Esophagus squamous epithelium (tissue), 5 donors: ENCODE data around the gene AUTS2. TPM values are rescaled to one million over a fixed set of nuclear protein-coding genes. Genes with fewer than 3 reads are reported as not detected.

Experiments
- DNase-seq: peaks from one replicate; lab custom pipeline; 2025; lab: John Stamatoyannopoulos, UW
- H3K27ac ChIP-seq, 4 donors: fragments of 200-600 bp; sonication (generic); one replicate each; pipeline ENCODE4 v1.5.1; 2016 to 2019; ENCODE audit warnings: mild to moderate bottlenecking in 1 of 4
- H3K27me3 ChIP-seq, 4 donors: fragments of 200-600 bp; sonication (generic); 1 replicate in 3 of 4; 2 replicates in 1 of 4; pipeline versions ENCODE4 v1.5.1 to v1.6.0; 2017 to 2021; ENCODE audit warnings: antibody characterized with exemption in 1 of 4
- H3K36me3 ChIP-seq, 3 donors: fragments of 200-600 bp; sonication (generic); one replicate each; pipeline ENCODE4 v1.5.1; 2016 to 2019
- H3K4me1 ChIP-seq, 3 donors: fragments of 200-600 bp; sonication (generic); one replicate each; pipeline ENCODE4 v1.5.1; 2017 to 2019
- H3K4me3 ChIP-seq, 4 donors: fragments of 200-600 bp; sonication (generic); 1 replicate in 3 of 4; 2 replicates in 1 of 4; pipeline ENCODE4 v1.5.1; 2016 to 2019; ENCODE audit warnings: mild to moderate bottlenecking in 2 of 4, moderate library complexity in 1 of 4
- H3K9me3 ChIP-seq, 3 donors: fragments of 200-600 bp; sonication (generic); one replicate each; pipeline ENCODE4 v1.5.1; 2016 to 2019
- CTCF ChIP-seq, 6 experiments: fragments of 450-650 bp in 4 of 6; fragments of 200-600 bp in 2 of 6; sonication (generic) in 2 of 6; IDR thresholded peaks; one replicate each; pipeline ENCODE4 v1.5.1; 2016 to 2019; ENCODE audit warnings: antibody characterized with exemption in 6 of 6, mild to moderate bottlenecking in 4 of 6, moderate library complexity in 4 of 6
- POLR2A ChIP-seq, 4 donors: fragments of 450-650 bp; IDR thresholded peaks; one replicate each; pipeline ENCODE4 v1.6.1; 2017; ENCODE audit warnings: antibody characterized with exemption in 4 of 4, mild to moderate bottlenecking in 4 of 4, moderate library complexity in 3 of 4
- WGBS, 2 donors: methylation state at CpG; one replicate each; pipeline ENCODE4 v1.1.5; 2018; 5-methylcytosine and 5-hydroxymethylcytosine counted together
- intact Hi-C: fragments of 100-400 bp; cut with DNase I; formaldehyde crosslinking; loops from one replicate; pipeline ENCODE4 v1.15.0; 2022
- total RNA-seq, 4 donors: library from RNA; depleted of rRNA; stranded (reverse); fragments of >200 nt; gene quantifications; one replicate each; pipeline ENCODE4 v1.1.0, GENCODE V29; 2016
- donor health status: DM: yes; HTN: yes; CAD: no.

Gene AUTS2
- total RNA-seq, 4 donors from 2014 or later, result 9.5 to 36.2 (median 23.0) TPM

- TF ChIP-seq POLR2A (IDR thresholded peaks at IDR 0.05) (no peak), CTCF (IDR thresholded peaks at IDR 0.05) (no peak)
- H3K4me1 ChIP-seq, result peaks cover 5 to 58% (median 6%) of the 10 kb centered on the region in 3 donors
- H3K4me3 ChIP-seq, result no peak overlapping the region
- WGBS, 2 donors, result 78 to 83% methylated on average over 10 to 11 of the region's 12 CpGs
- no peaks in the 10 kb centered on the region for H3K27me3 ChIP-seq
- intact Hi-C loops, result no loop called here
- H3K27ac ChIP-seq, result peak overlapping the region in 2 of 4 donors; percentile 40 to 48
- DNase-seq, result no peak
- no peaks in the 10 kb centered on the region for H3K9me3 ChIP-seq
- no peaks in the 10 kb centered on the region for H3K36me3 ChIP-seq
Observed at GRCh38 chr7:70744492-70744891, 1146.2 kb downstream of the AUTS2 start.

- TF ChIP-seq POLR2A (IDR thresholded peaks at IDR 0.05) (no peak), CTCF (IDR thresholded peaks at IDR 0.05) (no peak)
- Histone ChIP-seq H3K27ac (no peak overlapping the region), H3K36me3 (no peaks in the 10 kb centered on the region), H3K4me1 (peaks cover 0 to 40% (median 0%) of the 10 kb centered on the region in 3 donors), H3K9me3 (no peaks in the 10 kb centered on the region), H3K27me3 (no peaks in the 10 kb centered on the region), H3K4me3 (no peak overlapping the region)
- no peak for DNase-seq
- intact Hi-C loops, result no loop called here
- 40 to 75% methylated on average over 1 of the region's 1 CpG for WGBS, 2 donors
Observed at GRCh38 chr7:70749831-70750230, 1151.6 kb downstream of the AUTS2 start.

GRCh38 chr7:70751895-70752294 is 1153.6 kb downstream of the AUTS2 start:
- no peak overlapping the region for H3K4me3 ChIP-seq
- no peak for TF ChIP-seq CTCF (IDR thresholded peaks at IDR 0.05)
- TF ChIP-seq POLR2A (IDR thresholded peaks at IDR 0.05), result no peak
- intact Hi-C loops, result no loop called here
- no peaks in the 10 kb centered on the region for H3K9me3 ChIP-seq
- WGBS, 2 donors, result 68 to 75% methylated on average over 5 of the region's 5 CpGs
- H3K4me1 ChIP-seq, result peaks cover 0 to 40% (median 0%) of the 10 kb centered on the region in 3 donors
- H3K27me3 ChIP-seq, result no peaks in the 10 kb centered on the region
- no peak overlapping the region for H3K27ac ChIP-seq
- H3K36me3 ChIP-seq, result no peaks in the 10 kb centered on the region
- DNase-seq, result no peak

GRCh38 chr7:70752794-70753241 is 1154.5 kb downstream of the AUTS2 start:
- 50 to 64% methylated on average over 1 of the region's 1 CpG for WGBS, 2 donors
- Histone ChIP-seq H3K4me1 (peaks cover 0 to 40% (median 0%) of the 10 kb centered on the region in 3 donors), H3K36me3 (no peaks in the 10 kb centered on the region), H3K27ac (no peak overlapping the region), H3K27me3 (no peaks in the 10 kb centered on the region), H3K9me3 (no peaks in the 10 kb centered on the region), H3K4me3 (no peak overlapping the region)
- no peak for DNase-seq
- intact Hi-C loops, result no loop called here
- TF ChIP-seq CTCF (IDR thresholded peaks at IDR 0.05) (no peak), POLR2A (IDR thresholded peaks at IDR 0.05) (no peak)

- Histone ChIP-seq H3K27ac (no peak overlapping the region), H3K4me1 (peaks cover 0 to 39% (median 0%) of the 10 kb centered on the region in 3 donors), H3K9me3 (no peaks in the 10 kb centered on the region), H3K4me3 (no peak overlapping the region), H3K27me3 (no peaks in the 10 kb centered on the region), H3K36me3 (no peaks in the 10 kb centered on the region)
- TF ChIP-seq POLR2A (IDR thresholded peaks at IDR 0.05) (no peak), CTCF (IDR thresholded peaks at IDR 0.05) (no peak)
- intact Hi-C loops, result no loop called here
- 92 to 94% methylated on average over 8 of the region's 8 CpGs for WGBS, 2 donors
- no peak for DNase-seq
Observed at GRCh38 chr7:70756789-70757188, 1158.5 kb downstream of the AUTS2 start.
